HG03095 (cell line): Measurements from ENCODE around the gene CTIF.
"Not testable (repeated sequence)": the region's sequence is repeated elsewhere in the genome, so short reads cannot be mapped to it uniquely, and the experiment has no call there.

Source experiments
- ATAC-seq: cut with Tn5 transposase; IDR thresholded peaks from one replicate; pipeline ENCODE4 v1.9.1; 2021; ENCODE audit warnings: moderate library complexity; ENCODE audit not compliant: unreplicated experiment

CTIF gene

DNA sequence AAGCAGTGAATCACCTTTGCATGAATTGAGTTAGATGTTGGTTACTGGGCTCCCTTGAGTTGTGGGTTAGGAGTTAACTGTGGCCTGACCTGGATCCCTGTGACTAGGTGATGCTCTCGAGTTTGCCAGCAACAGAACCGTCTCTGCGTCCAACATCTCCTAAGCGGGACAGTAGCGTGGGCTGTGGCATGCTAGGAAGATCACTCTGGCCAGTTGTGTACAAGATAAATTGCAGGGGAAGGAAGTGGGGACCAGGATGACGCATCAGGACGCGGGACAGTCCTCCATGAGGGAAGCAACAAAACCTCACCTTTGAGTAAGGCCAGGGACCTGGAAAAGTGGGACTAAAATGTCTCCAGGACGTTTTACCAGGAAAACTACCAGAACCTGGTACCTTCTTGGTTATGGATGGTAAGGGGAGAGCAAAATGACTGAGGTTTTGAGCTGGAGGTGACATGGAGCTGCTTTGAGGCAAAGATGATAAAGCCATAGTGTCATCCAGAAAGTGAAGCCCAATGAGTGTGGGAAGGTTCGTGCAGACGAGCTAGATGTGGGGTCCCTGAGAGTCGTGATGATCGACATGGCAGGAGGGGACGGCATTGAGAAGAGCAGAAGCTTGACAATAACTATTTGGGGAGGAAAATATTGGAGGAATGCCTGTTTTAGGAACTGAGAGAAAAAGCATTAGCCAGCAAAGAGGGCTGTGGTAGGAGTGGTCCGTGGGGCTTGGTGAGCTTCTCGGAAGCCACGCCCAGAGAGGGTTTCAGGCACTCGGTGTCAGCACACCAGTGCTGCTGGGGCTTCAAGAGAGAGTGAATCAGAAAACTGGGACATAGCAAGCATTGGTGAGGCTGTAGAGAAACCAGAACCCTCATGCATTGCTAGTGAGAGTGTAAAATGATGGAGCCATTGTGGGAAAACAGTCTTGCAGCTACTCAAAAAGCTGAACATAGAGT, 316.9 kb downstream of the CTIF start:
- ATAC-seq = no peak

DNA sequence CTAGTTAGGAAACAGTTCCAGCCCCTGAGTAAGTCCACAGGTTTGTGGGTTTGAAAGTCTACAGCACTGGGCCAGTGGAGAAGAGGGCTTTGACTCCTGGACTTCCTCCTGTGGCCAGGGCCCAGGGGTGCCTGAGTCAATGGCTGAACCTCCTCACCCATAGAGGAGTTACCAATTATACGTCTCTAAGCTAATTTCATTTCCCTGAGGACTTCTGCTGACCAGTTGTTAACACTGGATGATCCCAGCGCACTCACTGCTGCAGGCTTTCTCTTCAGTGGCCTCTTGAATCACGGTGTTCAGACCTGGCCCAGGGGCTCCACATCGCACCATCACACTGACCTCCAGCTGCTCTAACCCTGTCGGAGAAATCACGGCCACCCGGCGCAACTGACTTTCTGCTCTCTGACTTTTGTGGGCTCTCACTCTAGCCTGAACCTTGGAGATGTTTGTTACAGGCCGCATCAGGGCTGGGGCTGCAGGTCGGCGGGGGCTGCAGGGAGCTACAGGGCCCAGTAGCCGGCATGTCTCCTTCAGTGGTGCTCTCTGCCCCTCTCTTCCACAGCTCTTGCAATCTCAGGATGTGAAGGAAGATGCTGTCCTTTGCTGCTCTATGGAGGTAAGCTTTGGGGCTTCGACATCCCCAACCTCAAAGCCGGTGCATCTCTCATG, 318.3 kb downstream of the CTIF start:
- no peak for ATAC-seq

DNA sequence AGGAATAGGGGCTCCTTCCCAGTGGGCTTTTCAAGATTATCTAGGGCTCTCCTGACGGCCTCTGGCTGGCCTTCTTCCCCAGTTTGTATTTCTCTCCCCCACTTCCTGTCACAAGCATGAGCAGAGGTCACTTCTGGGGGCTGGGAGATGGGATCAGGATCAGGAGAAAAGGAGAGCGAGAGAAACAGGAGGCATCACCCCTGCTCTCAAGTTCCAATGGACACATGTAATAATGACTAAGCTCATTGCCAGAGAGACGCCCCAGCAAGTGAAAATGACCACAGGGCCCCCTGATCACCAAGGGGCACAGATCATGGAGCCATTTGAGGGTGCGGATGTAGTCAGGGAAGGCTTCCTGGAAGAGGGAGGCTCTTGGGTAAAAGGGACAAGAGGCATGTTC, 319.8 kb downstream of the CTIF start:
- no peak for ATAC-seq

DNA sequence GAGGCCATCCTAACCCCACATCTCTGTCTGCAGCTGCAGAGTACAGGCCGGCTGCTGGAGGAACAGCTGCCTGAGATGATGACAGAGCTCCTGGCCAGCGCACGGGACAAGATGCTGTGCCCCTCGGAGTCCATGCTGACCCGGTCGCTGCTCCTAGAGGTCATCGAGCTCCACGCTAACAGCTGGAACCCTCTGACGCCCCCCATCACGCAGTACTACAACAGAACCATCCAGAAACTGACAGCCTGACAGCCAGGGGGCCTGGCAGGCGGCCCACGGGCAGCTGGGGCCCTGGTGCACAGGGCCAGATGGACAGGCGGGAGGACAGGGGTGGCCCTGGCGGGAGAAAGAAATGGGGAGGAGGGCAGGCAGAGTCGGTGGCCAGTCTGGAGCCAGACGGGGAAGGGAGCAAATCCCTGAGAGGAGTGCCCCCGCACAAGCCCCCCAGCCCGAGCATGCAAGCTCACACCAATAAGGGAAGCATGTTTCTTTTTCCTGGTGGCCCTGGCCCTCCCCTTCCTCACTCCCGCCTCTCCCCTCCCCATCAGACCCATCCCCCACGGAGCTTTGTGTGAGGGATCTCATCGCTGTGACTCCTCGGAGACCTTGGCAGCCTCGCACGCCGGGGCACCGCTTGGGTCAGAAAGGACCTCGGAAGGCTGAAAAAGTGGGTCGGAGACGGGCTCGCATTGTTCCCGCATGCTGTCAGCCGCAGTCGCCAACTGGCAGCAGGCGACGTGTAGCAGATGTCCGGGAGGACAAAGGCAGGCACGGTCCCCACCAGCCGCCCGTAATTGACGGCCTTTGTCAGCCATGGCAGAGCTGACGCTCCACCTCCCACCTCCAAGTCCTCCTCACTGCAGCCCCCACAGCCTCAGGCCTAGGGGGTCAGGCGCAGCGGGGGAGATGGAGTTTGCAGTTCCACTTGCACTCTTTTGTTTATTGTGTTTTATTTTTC, 320.8 kb downstream of the CTIF start:
- ATAC-seq = no peak

DNA sequence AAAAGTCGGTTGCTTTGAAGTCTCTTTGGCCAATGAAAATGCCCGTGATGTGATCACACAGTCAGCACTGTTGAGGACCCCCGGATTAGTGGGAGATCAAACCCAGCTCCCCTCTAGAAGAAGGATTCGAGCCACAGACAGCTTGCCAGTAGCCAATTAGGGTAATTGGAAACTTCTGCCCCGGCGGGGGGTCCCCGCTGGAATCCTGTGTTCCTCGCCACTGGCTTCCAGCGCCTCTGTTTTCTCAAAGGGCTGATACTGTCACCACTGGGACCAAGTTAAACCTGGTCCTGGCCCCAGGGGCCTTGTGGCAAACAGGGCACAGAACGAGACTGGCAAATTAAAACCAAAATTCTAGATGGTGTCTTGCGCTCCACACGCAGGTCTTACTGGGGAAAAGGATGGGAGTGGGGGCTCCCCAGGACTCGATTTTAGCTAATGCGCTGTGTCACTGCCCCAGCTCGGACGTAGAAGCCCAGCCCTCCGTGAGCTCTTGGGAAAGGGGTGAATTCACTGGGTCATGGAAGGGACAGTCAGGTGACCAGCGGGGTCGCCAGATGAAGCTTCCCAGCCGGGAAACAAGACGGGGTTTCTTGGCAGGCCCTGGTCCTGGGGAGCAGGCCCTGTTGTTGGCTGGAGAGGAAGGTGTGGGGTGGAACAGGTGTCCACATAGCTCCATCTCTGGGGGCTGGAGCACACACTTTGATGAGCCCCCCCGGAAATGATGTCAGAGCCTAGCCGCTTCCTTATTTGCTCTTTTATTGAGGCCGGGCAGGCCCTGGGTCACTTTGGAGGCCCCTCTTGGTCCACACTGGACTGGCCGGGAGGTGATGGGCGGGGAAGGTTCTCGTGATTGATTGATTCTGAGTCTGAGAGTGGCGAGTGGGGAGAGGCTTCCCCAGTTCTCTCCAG, 321.7 kb downstream of the CTIF start:
- ATAC-seq = no peak

DNA sequence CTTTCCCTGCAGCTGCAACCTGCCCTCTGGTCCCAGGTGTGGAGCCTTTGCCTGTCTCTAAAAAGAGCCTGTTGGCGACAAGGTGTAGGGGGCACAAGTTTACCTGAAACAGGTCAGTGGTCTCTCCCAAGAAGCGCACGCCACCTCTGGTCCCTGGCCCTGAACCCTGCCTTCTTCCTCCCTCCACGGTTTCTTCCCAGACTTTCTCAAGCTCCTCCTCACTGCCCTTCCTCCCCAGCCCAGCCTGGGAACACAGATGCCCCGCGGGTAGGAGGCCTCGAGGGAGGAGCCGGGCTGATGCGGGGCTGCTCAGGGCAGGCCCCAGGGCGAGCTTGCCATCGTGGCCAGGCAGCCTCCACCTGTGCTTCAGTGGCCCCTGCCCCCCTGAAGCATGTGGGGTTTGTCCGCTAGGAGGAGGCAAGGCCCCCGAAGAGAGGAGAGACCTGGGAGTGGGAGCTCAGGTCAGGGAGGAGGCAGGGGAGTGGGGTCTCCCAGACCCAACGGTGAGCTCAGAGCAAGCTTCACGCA, 322.4 kb downstream of the CTIF start:
- ATAC-seq = no peak

DNA sequence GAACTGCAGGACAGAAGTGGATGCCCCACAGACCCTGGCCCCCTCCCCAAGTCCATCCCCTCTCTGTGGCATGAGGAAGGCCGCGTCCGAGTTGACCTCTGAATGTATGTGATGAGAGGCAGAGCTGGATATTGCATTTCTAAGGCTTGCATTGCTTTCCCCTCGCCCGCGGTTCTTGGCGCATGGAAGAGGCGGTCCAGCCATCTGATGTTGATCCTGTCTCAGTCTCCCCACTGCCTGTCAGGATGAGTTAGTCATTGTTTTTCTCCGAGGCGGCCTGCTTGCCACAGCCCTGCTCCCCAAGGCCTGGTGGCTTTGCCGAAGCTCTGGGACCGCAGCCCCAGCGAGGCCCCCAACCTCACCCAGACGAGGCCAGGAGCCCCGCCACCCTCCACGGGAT, 323.3 kb downstream of the CTIF start:
- ATAC-seq = no peak

DNA sequence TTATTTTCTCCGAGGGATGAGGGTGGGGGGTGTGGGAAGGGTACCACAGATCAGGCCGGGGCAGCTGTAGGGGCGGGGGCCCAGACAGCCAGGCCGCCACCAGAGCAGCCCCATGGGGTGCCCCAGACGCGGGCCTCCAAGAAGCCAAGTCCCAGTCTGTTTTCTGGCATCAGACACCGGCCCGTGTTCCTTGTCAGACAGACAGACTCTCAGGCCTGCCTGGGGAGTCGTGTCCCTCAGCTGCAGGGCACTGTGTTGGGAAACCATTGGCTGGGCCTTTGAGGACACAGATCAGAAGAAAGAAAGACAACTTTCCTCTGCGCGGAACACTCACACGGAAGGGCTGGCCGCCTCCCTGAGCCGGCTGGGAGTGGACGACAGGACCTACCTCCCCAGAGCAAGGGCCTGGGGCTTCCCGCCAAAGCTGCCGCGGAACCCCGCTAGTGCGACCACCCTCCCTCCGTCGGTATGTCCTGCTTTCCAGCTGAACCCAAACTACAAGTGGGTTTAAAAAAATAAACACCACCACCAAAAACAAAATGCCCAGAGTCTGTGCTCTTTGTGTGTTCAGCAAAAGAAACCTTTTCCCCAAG, 323.9 kb downstream of the CTIF start:
- no peak for ATAC-seq

DNA sequence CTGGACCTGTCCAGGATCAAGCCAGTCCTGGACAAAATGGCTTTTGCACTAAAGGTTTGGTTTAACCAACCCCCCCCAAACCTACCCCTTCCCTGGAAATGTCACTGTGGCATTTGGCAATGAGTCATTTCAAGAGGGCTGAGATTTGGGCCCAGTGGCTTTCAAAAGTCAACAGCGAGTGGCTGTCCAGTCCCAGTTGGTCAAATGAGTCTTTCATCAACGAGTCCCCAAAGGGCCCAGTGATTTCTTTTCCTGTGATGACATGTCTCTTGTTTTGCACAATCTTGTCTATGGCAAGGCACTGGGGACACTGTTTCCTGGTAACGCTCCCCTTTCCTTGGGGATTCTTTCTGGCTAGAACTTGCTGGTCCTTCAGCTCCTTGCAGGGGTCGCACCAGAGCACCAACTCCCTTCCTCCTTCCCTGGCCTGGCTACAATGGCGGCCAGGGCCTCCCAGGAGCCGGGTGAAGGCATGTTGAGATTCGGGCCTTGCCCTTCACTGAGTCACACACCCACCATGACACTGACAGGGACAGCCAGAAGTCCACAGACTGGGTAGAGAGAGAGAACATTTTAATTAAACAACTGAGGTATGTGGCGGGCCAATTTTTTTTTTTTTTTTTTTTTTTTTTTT, 324.7 kb downstream of the CTIF start:
- ATAC-seq = no peak

DNA sequence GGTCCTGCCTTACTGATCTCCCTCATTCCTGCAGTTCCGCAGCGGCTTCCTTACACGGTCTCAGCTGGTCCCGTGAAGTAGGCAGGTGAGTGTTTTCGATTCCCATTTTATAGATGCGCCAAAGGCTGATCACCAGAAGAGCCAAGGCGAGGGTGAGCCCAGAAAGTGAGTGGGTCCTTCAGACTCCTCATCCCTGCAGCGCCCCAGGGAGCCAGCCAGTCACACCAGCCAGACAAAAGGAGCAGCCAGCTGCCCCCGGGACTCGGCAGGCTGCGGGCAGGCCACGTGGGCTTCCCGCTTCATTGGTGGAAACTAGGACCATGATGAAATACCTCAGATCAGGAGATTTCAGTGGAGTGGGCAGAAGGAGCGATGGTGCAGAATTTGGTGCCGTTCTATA, 326.0 kb downstream of the CTIF start:
- no peak for ATAC-seq

DNA sequence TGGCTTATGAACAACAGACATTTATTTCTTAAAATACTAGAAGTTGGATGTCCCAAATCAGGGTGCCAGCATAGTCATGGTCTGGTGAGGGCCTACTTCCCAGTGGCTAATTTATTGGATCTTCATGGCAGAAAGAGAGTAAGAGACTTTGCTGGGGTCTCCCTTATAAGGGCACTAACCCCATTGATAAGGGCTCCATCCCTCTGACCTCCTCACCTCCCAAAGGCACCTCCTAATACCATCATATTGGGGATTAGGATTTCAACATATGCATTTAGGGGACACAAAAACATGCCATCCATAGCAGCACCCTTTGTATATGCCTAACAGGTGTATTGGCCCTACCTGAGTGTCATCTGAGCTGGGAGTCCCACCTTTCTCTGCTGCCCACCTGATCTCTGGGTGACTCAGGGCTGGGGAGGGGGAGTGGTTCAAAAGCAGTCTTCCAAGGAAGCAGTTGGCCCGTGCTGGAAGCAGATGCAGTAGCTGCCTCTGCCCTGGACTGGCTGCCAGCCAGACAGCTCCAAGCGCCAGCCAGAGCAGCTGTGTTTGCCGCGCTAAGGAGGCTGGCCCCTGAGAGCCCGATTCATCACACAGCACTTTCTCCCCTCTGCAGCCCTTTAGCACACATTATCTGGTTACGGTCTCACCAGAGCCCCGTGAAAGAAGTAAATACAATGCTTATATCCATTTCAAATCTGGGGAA, 327.4 kb downstream of the CTIF start:
- ATAC-seq = no peak

DNA sequence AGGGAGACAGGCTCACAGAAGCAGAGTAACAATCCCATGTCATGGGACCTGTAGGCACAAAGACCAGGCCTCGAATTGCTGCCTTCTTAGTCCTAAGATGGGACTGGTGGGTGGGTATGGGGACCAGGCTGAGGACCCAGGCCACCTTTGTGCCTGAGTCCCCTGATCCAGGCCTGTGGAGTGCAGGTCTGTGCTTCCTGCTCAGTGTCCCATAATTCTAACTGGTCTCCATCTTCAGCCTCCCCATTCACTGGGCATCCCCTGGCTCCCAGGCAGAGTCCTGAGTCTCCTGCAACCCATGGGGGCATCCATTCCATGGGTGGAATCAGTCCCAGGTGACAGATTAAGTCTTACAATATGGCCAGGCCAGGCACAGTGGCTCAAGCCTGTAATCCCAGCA, 328.0 kb downstream of the CTIF start:
- ATAC-seq = no peak

DNA sequence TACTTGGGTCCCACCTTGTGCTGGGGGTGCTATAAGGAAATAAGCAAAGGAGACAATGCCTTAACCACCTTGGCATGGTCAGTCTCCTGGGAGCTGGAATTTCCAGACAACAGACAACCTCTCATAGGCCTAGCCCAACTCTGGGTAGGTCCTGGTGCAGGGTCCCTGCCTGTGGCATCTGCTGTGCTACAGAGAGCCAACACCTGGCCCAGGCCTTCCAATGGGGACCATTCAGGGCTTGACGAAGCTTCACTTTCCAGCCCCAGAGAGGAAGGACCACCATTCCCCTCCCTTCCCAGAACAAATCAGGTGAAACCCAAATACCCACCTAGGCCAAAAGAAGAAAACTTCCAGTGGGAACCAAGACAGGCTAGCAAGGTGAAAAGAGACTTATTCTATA, 329.1 kb downstream of the CTIF start:
- ATAC-seq = no peak

DNA sequence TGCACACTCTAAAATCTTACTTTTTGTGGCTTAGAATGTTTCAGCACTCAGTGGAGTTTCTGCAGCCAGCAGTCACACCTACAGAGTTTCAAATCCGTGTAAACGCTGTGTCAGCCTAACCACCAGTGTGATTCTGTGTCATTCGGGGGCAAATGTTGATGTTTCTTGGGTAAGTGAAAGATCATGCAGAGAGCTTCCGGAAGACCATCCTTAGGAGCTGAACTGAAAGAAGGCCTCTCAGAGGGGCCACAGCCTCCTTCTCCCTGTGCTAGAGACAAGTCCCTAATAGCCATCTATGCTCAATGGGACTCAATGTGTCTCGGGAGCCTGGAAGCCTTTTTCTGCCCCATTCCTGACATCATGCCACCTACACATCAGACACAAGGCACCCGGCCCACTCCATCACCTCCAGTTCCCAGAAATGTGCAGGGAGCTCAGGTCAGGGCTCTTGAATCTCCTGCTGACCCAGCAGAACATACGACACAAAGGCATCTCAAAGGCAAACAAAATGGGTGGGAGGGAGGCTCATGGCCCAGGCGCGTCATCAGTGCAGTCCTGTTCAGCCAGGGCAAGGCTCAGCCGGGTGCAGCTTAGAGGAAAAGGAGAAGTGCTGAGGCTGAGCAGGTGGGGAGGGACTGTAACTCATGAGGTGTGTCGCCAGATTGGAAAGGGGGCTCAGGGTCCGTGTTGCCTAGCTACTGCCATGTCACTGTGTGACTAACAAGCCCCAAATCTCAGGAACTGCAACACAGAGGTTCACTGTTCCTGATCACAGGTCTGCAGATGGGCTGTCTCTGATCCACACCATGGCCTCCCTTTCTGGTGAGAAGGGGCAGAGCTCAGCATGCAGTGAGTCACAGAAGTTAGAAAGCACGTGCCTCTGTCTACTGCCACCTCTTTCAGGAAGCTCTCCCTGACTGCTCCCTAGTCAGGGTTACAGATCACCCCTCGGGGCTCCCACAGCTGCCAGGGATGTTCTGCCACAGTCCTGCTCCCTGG, 329.9 kb downstream of the CTIF start:
- peak; percentile 80 for ATAC-seq

DNA sequence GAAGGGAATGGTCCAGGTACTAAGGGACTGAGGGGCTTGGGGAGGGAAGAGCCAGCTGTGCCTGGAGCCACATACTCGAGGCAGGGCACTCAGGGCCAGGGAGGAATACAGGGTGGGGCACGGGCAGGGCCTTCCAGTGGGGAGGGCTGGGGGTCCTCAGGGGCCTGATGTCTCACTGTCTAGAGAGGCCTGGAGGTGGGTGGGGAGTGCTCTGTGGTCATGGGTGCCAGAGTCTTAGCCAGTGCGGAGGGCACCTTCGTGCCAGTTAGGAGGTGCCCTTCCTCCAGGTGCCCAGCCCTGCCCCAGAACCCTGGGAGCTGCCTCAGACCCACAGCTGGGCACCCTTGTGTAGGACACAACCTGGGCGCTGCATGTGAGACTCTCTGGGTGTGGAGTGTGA, 330.8 kb downstream of the CTIF start:
- ATAC-seq = no peak

DNA sequence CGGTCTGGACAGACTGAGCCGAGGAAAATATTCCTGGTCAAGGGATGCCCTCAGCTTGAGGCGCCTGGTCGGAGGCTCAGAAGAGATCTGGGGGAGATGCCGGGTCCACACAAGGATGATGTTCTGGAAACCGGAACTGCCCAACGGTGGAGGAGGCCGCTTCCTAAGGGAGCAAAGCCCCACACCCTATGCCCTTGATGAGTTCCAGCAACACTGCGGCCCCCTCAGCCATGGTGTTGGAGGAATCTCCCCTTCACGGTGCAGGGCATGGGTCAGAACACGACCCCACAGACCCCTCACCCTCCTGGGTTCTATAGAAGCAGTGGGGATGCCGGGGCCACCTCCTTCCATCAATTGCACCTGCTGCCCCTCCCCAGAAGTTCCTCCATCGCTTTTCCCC, 332.1 kb downstream of the CTIF start:
- not testable (repeated sequence) for ATAC-seq
